ENCODE measurements around the gene LEO1. TPM values are rescaled to one million over a fixed set of nuclear protein-coding genes. Genes with fewer than 3 reads are reported as not detected.

LEO1 gene
- total and polyA plus RNA-seq, 10 of the 15 experiments (the other 5 are each of a cell fraction or from before 2014, with no cell fraction given): 13.6 to 50.6 (median 32.4) TPM

DNA sequence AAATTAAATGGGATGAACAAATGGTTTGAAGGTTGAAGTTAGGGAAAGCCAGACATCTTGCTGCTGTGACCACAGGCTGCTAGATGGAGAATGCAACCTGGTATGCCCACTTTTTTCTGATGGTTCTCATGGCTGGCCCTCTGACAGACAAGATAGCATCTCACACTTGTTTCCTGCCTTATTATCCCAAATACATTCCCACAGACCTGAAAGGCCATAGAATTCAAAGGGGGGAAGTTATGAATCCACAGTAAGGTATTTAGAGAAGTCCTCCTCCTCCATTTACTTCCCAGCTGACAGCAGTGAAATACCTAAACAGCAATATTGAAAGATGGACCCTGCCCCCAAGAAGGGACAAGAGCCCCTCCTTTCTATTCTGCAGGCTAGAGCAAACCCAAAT lies 32.4 kb downstream of the LEO1 start:
- Histone ChIP-seq H3K9me3 (replicated peaks; ENCODE audit: control insufficient read depth, insufficient read depth, low read length) (no peaks in the 10 kb centered on the region), H3K9ac (ENCODE audit: control insufficient read depth, insufficient read depth, low read length) (no peak overlapping the region), H3K4me2 (ENCODE audit: control insufficient read depth, insufficient read depth) (no peak overlapping the region), H3K79me2 (ENCODE audit: control insufficient read depth, insufficient read depth, low read length) (no peaks in the 10 kb centered on the region; the same call in 1 of the 2 replicates), H2AFZ (ENCODE audit: control insufficient read depth, low read depth, low read length) (no peak overlapping the region), H3K4me3 (no peak overlapping the region), H4K20me1 (ENCODE audit: control insufficient read depth, insufficient read depth) (no peaks in the 10 kb centered on the region), H3K27me3 (replicated peaks in 1 of 2; ENCODE audit: control insufficient read depth in 2 of 2, insufficient read depth in 2 of 2, low read length in 1 of 2) (no peaks in the 10 kb centered on the region), H3K4me1 (ENCODE audit: control insufficient read depth, insufficient read depth, low read length) (peaks cover 20% of the 10 kb centered on the region), H3K27ac (ENCODE audit: control insufficient read depth, insufficient read depth) (no peak overlapping the region), H3K36me3 (ENCODE audit: control insufficient read depth in 2 of 2, insufficient read depth in 2 of 2, low read length in 1 of 2) (peaks cover 9 to 31% of the 10 kb centered on the region in 2 experiments)
- ChIA-PET POLR2A (no interaction called here), RAD21 (ENCODE audit: unreplicated experiment) (no interaction called here), CTCF (no interaction called here), SMC1A (ENCODE audit: uncharacterized antibody, unreplicated experiment) (interaction anchor here (0.6 kb wide), 1 partner anchor 686 kb away, joined by 3 read pairs; no protein-coding TSS in a partner anchor)
- in situ Hi-C loops (cut with MboI): no loop called here
- TF ChIP-seq, protein P1, sequence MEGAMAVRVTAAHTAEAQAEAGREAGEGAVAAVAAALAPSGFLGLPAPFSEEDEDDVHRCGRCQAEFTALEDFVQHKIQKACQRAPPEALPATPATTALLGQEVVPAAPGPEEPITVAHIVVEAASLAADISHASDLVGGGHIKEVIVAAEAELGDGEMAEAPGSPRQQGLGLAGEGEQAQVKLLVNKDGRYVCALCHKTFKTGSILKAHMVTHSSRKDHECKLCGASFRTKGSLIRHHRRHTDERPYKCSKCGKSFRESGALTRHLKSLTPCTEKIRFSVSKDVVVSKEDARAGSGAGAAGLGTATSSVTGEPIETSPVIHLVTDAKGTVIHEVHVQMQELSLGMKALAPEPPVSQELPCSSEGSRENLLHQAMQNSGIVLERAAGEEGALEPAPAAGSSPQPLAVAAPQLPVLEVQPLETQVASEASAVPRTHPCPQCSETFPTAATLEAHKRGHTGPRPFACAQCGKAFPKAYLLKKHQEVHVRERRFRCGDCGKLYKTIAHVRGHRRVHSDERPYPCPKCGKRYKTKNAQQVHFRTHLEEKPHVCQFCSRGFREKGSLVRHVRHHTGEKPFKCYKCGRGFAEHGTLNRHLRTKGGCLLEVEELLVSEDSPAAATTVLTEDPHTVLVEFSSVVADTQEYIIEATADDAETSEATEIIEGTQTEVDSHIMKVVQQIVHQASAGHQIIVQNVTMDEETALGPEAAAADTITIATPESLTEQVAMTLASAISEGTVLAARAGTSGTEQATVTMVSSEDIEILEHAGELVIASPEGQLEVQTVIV (IDR thresholded peaks at IDR 0.05; ENCODE audit: borderline replicate concordance, partially characterized antibody): no peak
- TF ChIP-seq IRF4 (IDR thresholded peaks at IDR 0.05; ENCODE audit: low read depth, low read length) (no peak), TARDBP (IDR thresholded peaks at IDR 0.05; ENCODE audit: borderline replicate concordance) (no peak), STAT3 (IDR thresholded peaks at IDR 0.05; ENCODE audit: low read depth, low read length) (no peak), CEBPB (IDR thresholded peaks at IDR 0.05; ENCODE audit: borderline replicate concordance in 1 of 2, low read depth in 2 of 2, low read length in 2 of 2) (no peak), YBX1 (IDR thresholded peaks at IDR 0.05) (no peak), RELA (IDR thresholded peaks at IDR 0.05; ENCODE audit: borderline replicate concordance, partially characterized antibody) (no peak)
- no peak for ATAC-seq
- no peak for DNase-seq (ENCODE audit: low read depth, low spot score)
- BruUV-seq (replicated peaks): no TSS peak
- intact Hi-C loops (cut with micrococcal nuclease; ENCODE audit: unreplicated experiment): no loop called here
- FAIRE-seq: no peak
